HG03378 (cell line): Measurements from ENCODE around the gene GABRG3.

Experiments used
- ATAC-seq: cut with Tn5 transposase; IDR thresholded peaks from one replicate; pipeline ENCODE4 v1.9.1; 2021; ENCODE audit warnings: mild to moderate bottlenecking, moderate library complexity; ENCODE audit not compliant: unreplicated experiment

Gene GABRG3

GRCh38 chr15:27094235-27094634, 123.3 kb downstream of the GABRG3 start:
- no peak for ATAC-seq

GRCh38 chr15:27095886-27096624, 125.1 kb downstream of the GABRG3 start:
- ATAC-seq: no peak

- ATAC-seq: no peak
These were observed 126.5 kb downstream of the GABRG3 start for GRCh38 chr15:27097506-27097905.

GRCh38 chr15:27101982-27102381, 131.0 kb downstream of the GABRG3 start:
- no peak for ATAC-seq

- ATAC-seq: no peak
These were observed 140.3 kb downstream of the GABRG3 start for GRCh38 chr15:27111323-27111722.

GRCh38 chr15:27114473-27114872, 143.5 kb downstream of the GABRG3 start:
- ATAC-seq: no peak

- no peak for ATAC-seq
These were observed 148.8 kb downstream of the GABRG3 start for GRCh38 chr15:27119695-27120266.

GRCh38 chr15:27121672-27122071, 150.7 kb downstream of the GABRG3 start:
- ATAC-seq: no peak

- ATAC-seq: no peak
These were observed 152.3 kb downstream of the GABRG3 start for GRCh38 chr15:27123291-27123690.

- no peak for ATAC-seq
These were observed 152.8 kb downstream of the GABRG3 start for GRCh38 chr15:27123808-27124207.

- no peak for ATAC-seq
These were observed 153.4 kb downstream of the GABRG3 start for GRCh38 chr15:27124287-27124871.

- ATAC-seq: no peak
These were observed 154.2 kb downstream of the GABRG3 start for GRCh38 chr15:27125185-27125584.

GRCh38 chr15:27126449-27126848, 155.5 kb downstream of the GABRG3 start:
- ATAC-seq: no peak

GRCh38 chr15:27127815-27128570, 157.0 kb downstream of the GABRG3 start:
- ATAC-seq: no peak

- no peak for ATAC-seq
These were observed 162.3 kb downstream of the GABRG3 start for GRCh38 chr15:27133249-27133648.

GRCh38 chr15:27134481-27134880, 163.5 kb downstream of the GABRG3 start:
- no peak for ATAC-seq

GRCh38 chr15:27135151-27135550, 164.2 kb downstream of the GABRG3 start:
- no peak for ATAC-seq

- ATAC-seq: no peak
These were observed 166.1 kb downstream of the GABRG3 start for GRCh38 chr15:27137127-27137526.

- no peak for ATAC-seq
These were observed 194.6 kb downstream of the GABRG3 start for GRCh38 chr15:27165590-27165989.

GRCh38 chr15:27166917-27167316, 195.9 kb downstream of the GABRG3 start:
- ATAC-seq: no peak

GRCh38 chr15:27167738-27168137, 196.8 kb downstream of the GABRG3 start:
- ATAC-seq: no peak

- no peak for ATAC-seq
These were observed 199.9 kb downstream of the GABRG3 start for GRCh38 chr15:27170851-27171250.
